GM12878 (cell line): ENCODE measurements around the gene JADE2. TPM values are rescaled to one million over a fixed set of nuclear protein-coding genes. Genes with fewer than 3 reads are reported as not detected.

Source experiments
- ATAC-seq: fragments of 200-7000 bp; cut with Tn5 transposase; 3 replicates; pipeline ENCODE4 v1.9.1; 2020; ENCODE audit warnings: mild to moderate bottlenecking, moderate library complexity
- BruUV-seq: library from RNA; stranded (reverse); fragments of 400-500 nt; replicated peaks from 2 replicates; lab custom pipeline; 2021; lab: Mats Ljungman, UMichigan
- CTCF ChIA-PET: fragments of 300-600 bp; sonication (Branson Sonifier 250); formaldehyde crosslinking; extraction: SDS; loops from one replicate; lab custom pipeline; 2021; ENCODE audit warnings: inconsistent platforms; lab: Yijun Ruan, JAX
- POLR2A ChIA-PET: fragments of 350-600 bp; formaldehyde crosslinking; extraction: SDS; loops from one replicate; lab custom pipeline; 2021; ENCODE audit warnings: inconsistent platforms; lab: Charles Lee
- RAD21 ChIA-PET: fragments of 300-600 bp; sonication (Branson Sonifier 250); formaldehyde crosslinking; loops from one replicate; lab custom pipeline; 2023; ENCODE audit warnings: antibody characterized with exemption; ENCODE audit not compliant: unreplicated experiment; lab: Charles Lee
- SMC1A ChIA-PET: fragments of 300-600 bp; sonication (Branson Sonifier 250); formaldehyde crosslinking; loops from one replicate; lab custom pipeline; 2023; ENCODE audit not compliant: unreplicated experiment, uncharacterized antibody; lab: Charles Lee
- DNase-seq: peaks from one replicate; pipeline ENCODE4 v3.0.0-alpha.2; 2011; ENCODE audit warnings: low read depth, low spot score
- FAIRE-seq: peaks from 3 replicates; lab custom pipeline; 2011; peaks lifted over from hg19 to GRCh38; lab: Jason Lieb, UNC
- H2AFZ ChIP-seq: 2 replicates; pipeline ENCODE4 v1.6.0; 2011; ENCODE audit warnings: low read depth, low read length, control low read depth; ENCODE audit not compliant: control insufficient read depth
- H3K27ac ChIP-seq: 2 replicates; pipeline ENCODE4 v1.5.1; 2011; ENCODE audit warnings: control low read depth; ENCODE audit not compliant: control insufficient read depth, insufficient read depth
- H3K27me3 ChIP-seq, 2 experiments: replicated peaks in 1 of 2; 2 replicates each; pipeline versions ENCODE4 v1.6.0 to v1.6.1; 2011; ENCODE audit warnings: low read length in 1 of 2; ENCODE audit not compliant: control insufficient read depth in 2 of 2, insufficient read depth in 2 of 2
- H3K36me3 ChIP-seq, 2 experiments: 2 replicates each; pipeline ENCODE4 v1.5.1; 2011; ENCODE audit warnings: low read length in 1 of 2; ENCODE audit not compliant: control insufficient read depth in 2 of 2, insufficient read depth in 2 of 2
- H3K4me1 ChIP-seq: 2 replicates; pipeline ENCODE4 v1.6.1; 2011; ENCODE audit warnings: mild to moderate bottlenecking, low read length, moderate library complexity, mixed read lengths; ENCODE audit not compliant: control insufficient read depth, insufficient read depth
- H3K4me2 ChIP-seq: 2 replicates; pipeline ENCODE4 v1.6.0; 2011; ENCODE audit warnings: control low read depth; ENCODE audit not compliant: control insufficient read depth, insufficient read depth
- H3K4me3 ChIP-seq: fragments of 200-600 bp; sonication (generic); 2 replicates; pipeline ENCODE4 v1.5.1; 2016
- H3K79me2 ChIP-seq: 2 replicates; pipeline ENCODE4 v1.6.0; 2011; ENCODE audit warnings: low read length; ENCODE audit not compliant: control insufficient read depth, insufficient read depth
- H3K9ac ChIP-seq: 2 replicates; pipeline ENCODE4 v1.8.0; 2011; ENCODE audit warnings: low read length, control low read depth, mixed read lengths; ENCODE audit not compliant: control insufficient read depth, insufficient read depth
- H3K9me3 ChIP-seq: replicated peaks from 3 replicates; pipeline ENCODE4 v1.5.1; 2011; ENCODE audit warnings: mild to moderate bottlenecking, low read length; ENCODE audit not compliant: control insufficient read depth, insufficient read depth
- H4K20me1 ChIP-seq: 2 replicates; pipeline ENCODE4 v1.6.0; 2011; ENCODE audit not compliant: control insufficient read depth, insufficient read depth
- ATF2 ChIP-seq: IDR thresholded peaks from 2 replicates; pipeline ENCODE4 v1.6.1; 2012; ENCODE audit warnings: low read length, inconsistent platforms
- BHLHE40 ChIP-seq, 2 experiments: fragments of 450-650 bp in 1 of 2; IDR thresholded peaks; 2 replicates each; pipeline ENCODE4 v1.6.1; 2011 to 2017; ENCODE audit warnings: low read depth in 2 of 2, borderline replicate concordance in 1 of 2, improper control_type of control experiment in 1 of 2, low read length in 1 of 2, mild to moderate bottlenecking in 1 of 2
- CBX3 ChIP-seq: fragments of 200-600 bp; sonication (generic); IDR thresholded peaks from 2 replicates; pipeline ENCODE4 v1.6.1; 2016; ENCODE audit warnings: low read depth, borderline replicate concordance
- CHD1 ChIP-seq: IDR thresholded peaks from 2 replicates; pipeline ENCODE4 v1.6.1; 2012; ENCODE audit warnings: low read depth, low read length, improper control_type of control experiment
- DPF2 ChIP-seq: fragments of 450-650 bp; IDR thresholded peaks from 2 replicates; pipeline ENCODE4 v1.6.1; 2017; ENCODE audit warnings: mild to moderate bottlenecking
- EGR1 ChIP-seq, 2 experiments: IDR thresholded peaks; 1 replicate in 1 of 2; 2 replicates in 1 of 2; pipeline ENCODE4 v1.6.1; 2011 to 2012; ENCODE audit warnings: low read depth in 2 of 2, low read length in 2 of 2, borderline replicate concordance in 1 of 2, mild to moderate bottlenecking in 1 of 2, moderate library complexity in 1 of 2
- IKZF1 ChIP-seq: fragments of 450-650 bp; conservative IDR thresholded peaks from 2 replicates; pipeline ENCODE4 v1.6.1; 2017; ENCODE audit warnings: antibody characterized with exemption, mild to moderate bottlenecking
- KAT2A ChIP-seq: conservative IDR thresholded peaks from 2 replicates; pipeline ENCODE4 v1.6.1; 2011; ENCODE audit warnings: low read depth, low read length; ENCODE audit not compliant: control insufficient read depth
- MAX ChIP-seq: IDR thresholded peaks from 2 replicates; pipeline ENCODE4 v1.6.1; 2012; ENCODE audit warnings: low read depth, low read length, improper control_type of control experiment
- MEF2B ChIP-seq: fragments of 450-650 bp; IDR thresholded peaks from 2 replicates; pipeline ENCODE4 v1.6.1; 2018; ENCODE audit warnings: mild to moderate bottlenecking, moderate library complexity; ENCODE audit not compliant: partially characterized antibody, poor library complexity, severe bottlenecking
- RAD51 ChIP-seq: fragments of 450-650 bp; IDR thresholded peaks from 2 replicates; pipeline ENCODE4 v1.6.1; 2016; ENCODE audit warnings: moderate library complexity, mild to moderate bottlenecking, inconsistent platforms
- REST ChIP-seq: IDR thresholded peaks from 2 replicates; pipeline ENCODE4 v1.6.1; 2012; ENCODE audit warnings: mild to moderate bottlenecking, low read depth, low read length
- SMAD5 ChIP-seq: IDR thresholded peaks from 2 replicates; pipeline ENCODE4 v1.6.1; 2016; ENCODE audit warnings: antibody characterized with exemption, low read depth
- SREBF2 ChIP-seq: IDR thresholded peaks from 2 replicates; pipeline ENCODE4 v1.6.1; 2012; ENCODE audit warnings: mild to moderate bottlenecking, low read length
- SUPT20H ChIP-seq: IDR thresholded peaks from 2 replicates; pipeline ENCODE4 v1.6.1; 2011; ENCODE audit warnings: low read depth, mild to moderate bottlenecking, low read length, moderate library complexity, borderline replicate concordance; ENCODE audit not compliant: control insufficient read depth
- ZBED1 ChIP-seq: IDR thresholded peaks from 2 replicates; pipeline ENCODE4 v1.6.1; 2016; ENCODE audit warnings: borderline replicate concordance
- ZBTB33 ChIP-seq: fragments of 450-650 bp; IDR thresholded peaks from 2 replicates; pipeline ENCODE4 v1.6.1; 2017; ENCODE audit warnings: mild to moderate bottlenecking
- ZNF24 ChIP-seq: fragments of 450-650 bp; IDR thresholded peaks from 2 replicates; pipeline ENCODE4 v1.6.1; 2017; ENCODE audit warnings: antibody characterized with exemption, mild to moderate bottlenecking
- WGBS: methylation state at CpG from one replicate; pipeline ENCODE4 v1.1.6; 2016; ENCODE audit warnings: low lambda C conversion rate; ENCODE audit not compliant: insufficient replicate concordance, insufficient coverage; ENCODE audit errors: missing lambda C conversion rate; 5-methylcytosine and 5-hydroxymethylcytosine counted together
- in situ Hi-C: fragments of 300-500 bp; cut with MboI; formaldehyde crosslinking; loops from 9 replicates; pipeline ENCODE4 v1.14.3; 2018; ENCODE audit warnings: mixed read lengths
- intact Hi-C: fragments of 100-400 bp; cut with micrococcal nuclease; formaldehyde crosslinking; loops from one replicate; pipeline ENCODE4 v1.14.2; 2022; ENCODE audit not compliant: unreplicated experiment
- polyA plus RNA-seq, 11 experiments: library from polyadenylated mRNA; depleted of rRNA in 4 of 11; unstranded in 6 of 11; stranded (reverse) in 5 of 11; fragments of >200 nt; fragmentation: Nextera tagmentation in 4 of 11; fragmentation: Illumina TruSeq in 1 of 11; extraction: Ambion mirVana in 4 of 11; extraction: Trizol in 1 of 11; gene quantifications; 1 replicate in 1 of 11; 2 replicates in 10 of 11; pipeline versions ENCODE4 v1.2.1 to v1.2.3, GENCODE V29; 2011 to 2016; ENCODE audit warnings: inconsistent platforms in 2 of 11, missing spikeins in 2 of 11, low read depth in 1 of 11
- total RNA-seq, 4 experiments: library from RNA; depleted of rRNA in 3 of 4; stranded (reverse); fragments of >200 nt in 3 of 4; fragmentation: Illumina TruSeq in 1 of 4; extraction: Trizol in 1 of 4; gene quantifications; 2 replicates each; pipeline versions ENCODE4 v1.2.1 to v1.2.3, GENCODE V29; 2013 to 2021

The JADE2 gene
- total and polyA plus RNA-seq, 10 of the 15 experiments (the other 5 are each of a cell fraction or from before 2014, with no cell fraction given): 1.5 to 67.0 (median 22.4) TPM

- no peak for DNase-seq
- no TSS peak for BruUV-seq
- Histone ChIP-seq H3K27ac (no peak overlapping the region), H3K4me1 (peaks cover 3% of the 10 kb centered on the region; the same call in 1 of the 2 replicates), H3K4me2 (no peak overlapping the region), H2AFZ (no peak overlapping the region), H3K27me3 (no peaks in the 10 kb centered on the region), H3K79me2 (no peaks in the 10 kb centered on the region), H3K36me3 (peaks cover 24 to 67% of the 10 kb centered on the region in 2 experiments; a peak in 3 of 4 replicates), H3K9me3 (no peaks in the 10 kb centered on the region), H3K9ac (no peak overlapping the region), H4K20me1 (no peaks in the 10 kb centered on the region; the same call in 1 of the 2 replicates), H3K4me3 (no peak overlapping the region)
- RAD21 ChIA-PET: no interaction called here
- in situ Hi-C loops (no loop called here), intact Hi-C loops (no loop called here)
- TF ChIP-seq BHLHE40 (IDR thresholded peaks at IDR 0.05; ENCODE audit: borderline replicate concordance in 1 of 2, low read depth in 2 of 2, low read length in 1 of 2) (no peak), ZNF24 (no peak), ZBTB33 (no peak), EGR1 (IDR thresholded peaks at IDR 0.05; ENCODE audit: borderline replicate concordance in 1 of 2, low read depth in 2 of 2, low read length in 2 of 2) (no peak), ZBED1 (no peak), SMAD5 (no peak), RAD51 (no peak), SREBF2 (no peak), MAX (no peak), ATF2 (no peak), KAT2A (no peak), DPF2 (no peak), IKZF1 (no peak), SUPT20H (no peak), CHD1 (no peak), REST (no peak), MEF2B (no peak), CBX3 (no peak)
- WGBS: 89% methylated on average over 20 of the region's 20 CpGs
- POLR2A ChIA-PET: no interaction called here
- CTCF ChIA-PET: interaction anchor here (0.7 kb wide), 1 partner anchor 153 kb away, joined by 3 read pairs; no protein-coding TSS in a partner anchor
- SMC1A ChIA-PET: no interaction called here
- no peak for FAIRE-seq
- no peak for ATAC-seq
Measured at GRCh38 chr5:134571693-134572405, 46.4 kb downstream of the JADE2 start.
